Hepatocyte (in vitro differentiated cells): Measurements from ENCODE around the gene PIGQ. TPM values are rescaled to one million over a fixed set of nuclear protein-coding genes. Genes with fewer than 3 reads are reported as not detected.

Experiments used
- DNase-seq: peaks from one replicate; pipeline ENCODE4 v3.0.0-alpha.2; 2016; ENCODE audit warnings: low spot score
- H2AFZ ChIP-seq: fragments of 200-600 bp; sonication (generic); 2 replicates; pipeline ENCODE4 v1.6.0; 2016; ENCODE audit warnings: antibody characterized with exemption, mild to moderate bottlenecking
- H3K27ac ChIP-seq: fragments of 200-600 bp; sonication (generic); 2 replicates; pipeline ENCODE4 v1.5.1; 2016; ENCODE audit warnings: mild to moderate bottlenecking
- H3K27me3 ChIP-seq: fragments of 200-600 bp; sonication (generic); 2 replicates; pipeline ENCODE4 v1.6.1; 2016
- H3K36me3 ChIP-seq: fragments of 200-600 bp; sonication (generic); replicated peaks from 2 replicates; pipeline ENCODE4 v1.5.1; 2016; ENCODE audit warnings: low read depth; ENCODE audit not compliant: insufficient read depth
- H3K4me1 ChIP-seq: fragments of 200-600 bp; sonication (generic); 2 replicates; pipeline ENCODE4 v1.5.1; 2016; ENCODE audit warnings: mild to moderate bottlenecking, moderate library complexity; ENCODE audit not compliant: insufficient read depth
- H3K4me2 ChIP-seq: fragments of 200-600 bp; sonication (generic); 2 replicates; pipeline ENCODE4 v1.6.0; 2016
- H3K4me3 ChIP-seq: fragments of 200-600 bp; sonication (generic); 2 replicates; pipeline ENCODE4 v1.5.1; 2016; ENCODE audit warnings: mild to moderate bottlenecking
- H3K79me2 ChIP-seq: fragments of 200-600 bp; sonication (generic); 2 replicates; pipeline ENCODE4 v1.6.0; 2017; ENCODE audit warnings: mild to moderate bottlenecking
- H3K9me2 ChIP-seq: fragments of 200-600 bp; sonication (generic); replicated peaks from 2 replicates; pipeline ENCODE4 v1.6.0; 2017; ENCODE audit warnings: mild to moderate bottlenecking; ENCODE audit not compliant: insufficient read depth
- H3K9me3 ChIP-seq: fragments of 200-600 bp; sonication (generic); 2 replicates; pipeline ENCODE4 v1.5.1; 2016; ENCODE audit warnings: low read depth, mild to moderate bottlenecking
- H4K20me1 ChIP-seq: fragments of 200-600 bp; sonication (generic); 2 replicates; pipeline ENCODE4 v1.6.0; 2016; ENCODE audit warnings: mild to moderate bottlenecking; ENCODE audit not compliant: insufficient read depth, poor library complexity, severe bottlenecking
- EZH2 ChIP-seq: fragments of 200-600 bp; sonication (generic); IDR thresholded peaks from 2 replicates; pipeline ENCODE4 v1.6.1; 2016; ENCODE audit warnings: antibody characterized with exemption, mild to moderate bottlenecking, borderline replicate concordance
- EZH2phosphoT487 ChIP-seq: fragments of 200-600 bp; sonication (generic); IDR thresholded peaks from one replicate; pipeline ENCODE4 v1.6.1; 2018; ENCODE audit warnings: antibody characterized with exemption, mild to moderate bottlenecking, low read depth, moderate library complexity; ENCODE audit not compliant: unreplicated experiment, severe bottlenecking
- WGBS: methylation state at CpG from one replicate; pipeline ENCODE4 v1.1.6; 2016; ENCODE audit warnings: low lambda C conversion rate; ENCODE audit errors: missing lambda C conversion rate; 5-methylcytosine and 5-hydroxymethylcytosine counted together
- polyA plus RNA-seq: library from polyadenylated mRNA; unstranded; fragments of >200 nt; fragmentation: Nextera tagmentation; extraction: Ambion mirVana; gene quantifications from 2 replicates; pipeline ENCODE4 v1.2.1, GENCODE V29; 2016
- total RNA-seq: library from RNA; depleted of rRNA; stranded (reverse); fragments of >200 nt; gene quantifications from 2 replicates; pipeline ENCODE4 v1.2.3, GENCODE V29; 2014
- TF ChIP-seq, protein P1 (sequence below): fragments of 200-600 bp; sonication (generic); IDR thresholded peaks from 2 replicates; pipeline ENCODE4 v1.5.1; 2016; ENCODE audit warnings: antibody characterized with exemption, mild to moderate bottlenecking; ENCODE audit not compliant: poor library complexity

PIGQ gene
- total and polyA plus RNA-seq, 2 experiments from 2014 or later = 30.0 to 58.6 TPM

DNA sequence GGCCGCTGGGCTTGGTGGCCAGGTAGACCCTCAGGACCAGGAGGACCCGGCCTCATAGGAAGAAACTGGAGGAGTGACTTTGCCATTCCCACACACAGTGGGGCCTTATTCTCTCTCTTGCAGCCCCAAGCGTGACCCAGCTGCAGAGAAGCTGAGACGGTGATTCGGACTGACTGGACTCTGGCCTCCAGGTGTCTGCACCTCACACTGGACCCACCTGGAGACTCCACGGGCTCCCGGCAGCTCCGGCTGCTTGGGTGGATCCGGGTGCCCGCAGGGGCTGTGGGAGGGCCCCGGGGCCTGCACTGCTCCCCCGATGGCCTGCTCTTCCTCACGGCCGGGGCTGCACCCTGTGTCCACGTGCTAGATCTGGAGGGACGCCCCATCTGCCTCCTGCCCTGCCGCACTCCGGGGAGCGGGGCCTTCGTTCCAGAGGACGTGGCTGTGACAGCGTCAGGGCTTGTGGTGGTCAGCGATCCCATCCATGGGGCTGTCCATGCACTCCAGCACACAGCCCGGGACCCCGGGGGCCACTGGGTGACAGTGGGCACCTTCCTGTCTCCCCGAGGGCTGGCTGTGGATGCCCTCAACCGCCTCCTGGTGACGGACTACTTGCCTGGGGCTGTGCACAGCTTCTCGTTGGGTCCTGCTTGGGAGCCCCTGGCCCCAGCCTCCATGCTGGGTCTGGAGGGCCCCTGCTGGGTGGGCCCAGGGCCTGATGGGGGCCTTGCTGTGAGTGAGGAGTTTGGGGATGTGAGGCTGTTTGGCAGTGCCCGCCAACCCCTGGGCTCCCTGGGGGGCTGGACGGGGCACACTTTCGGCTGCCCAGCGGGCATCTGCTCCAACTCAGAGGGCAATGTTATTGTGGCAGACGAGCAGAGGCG lies 2.2 kb upstream of the PIGQ start:
- 95% methylated on average over 34 of the region's 35 CpGs for WGBS
- peak overlapping the region; percentile 66 for H3K4me2 ChIP-seq
- no peak overlapping the region for H3K4me3 ChIP-seq

DNA sequence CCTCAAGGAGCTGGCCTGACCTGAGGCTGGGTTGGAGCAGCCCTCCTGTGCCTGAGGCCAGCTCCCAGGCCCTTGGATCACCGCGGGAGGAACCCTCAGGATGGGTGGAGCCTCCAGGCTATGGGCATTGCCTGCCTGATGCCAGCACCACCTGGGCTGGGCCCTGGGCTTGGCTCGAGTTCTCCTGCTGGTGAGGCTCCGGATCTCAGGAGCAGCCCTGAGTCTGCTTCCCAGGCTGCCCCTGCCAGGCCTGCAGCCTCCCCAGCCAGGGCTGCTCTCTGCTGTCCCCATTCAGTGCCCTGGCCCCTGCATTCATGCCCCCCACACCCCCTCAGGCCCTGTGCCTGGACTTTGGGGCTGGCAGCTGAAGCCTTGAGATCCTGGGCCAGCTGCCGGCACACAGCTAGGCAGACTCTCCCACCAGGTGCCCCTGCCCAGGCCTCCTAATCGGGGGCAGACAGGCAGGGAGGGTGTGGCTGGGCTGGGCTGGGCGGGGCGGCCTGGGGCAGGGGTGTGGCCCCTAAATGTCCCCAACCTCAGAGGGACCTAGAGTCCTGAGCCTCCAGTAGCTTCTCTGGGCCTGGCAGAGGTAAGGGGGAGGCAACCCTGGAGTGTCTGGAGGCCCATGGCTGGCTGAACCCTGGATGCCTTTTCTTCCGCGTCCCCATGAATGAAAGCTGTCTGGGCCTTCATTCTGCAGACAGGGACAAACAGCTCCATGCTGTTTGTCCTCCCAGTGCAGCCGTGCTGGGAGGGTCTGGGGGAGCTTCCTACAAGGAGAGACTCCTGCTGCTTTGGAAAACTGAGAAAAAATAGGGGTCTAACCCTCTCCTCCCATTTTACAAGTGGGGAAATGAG lies 1.1 kb upstream of the PIGQ start:
- Histone ChIP-seq H3K4me3 (no peak overlapping the region), H3K9me3 (no peaks in the 10 kb centered on the region), H2AFZ (no peak overlapping the region), H3K27ac (peak overlapping the region; percentile 87), H3K9me2 (no peaks in the 10 kb centered on the region), H3K4me1 (peaks cover 38% of the 10 kb centered on the region), H3K4me2 (peak overlapping the region; percentile 95), H4K20me1 (no peaks in the 10 kb centered on the region), H3K27me3 (no peaks in the 10 kb centered on the region), H3K36me3 (no peaks in the 10 kb centered on the region), H3K79me2 (peaks cover 13% of the 10 kb centered on the region)
- DNase-seq = no peak
- 82% methylated on average over 11 of the region's 11 CpGs for WGBS
- TF ChIP-seq, protein P1, sequence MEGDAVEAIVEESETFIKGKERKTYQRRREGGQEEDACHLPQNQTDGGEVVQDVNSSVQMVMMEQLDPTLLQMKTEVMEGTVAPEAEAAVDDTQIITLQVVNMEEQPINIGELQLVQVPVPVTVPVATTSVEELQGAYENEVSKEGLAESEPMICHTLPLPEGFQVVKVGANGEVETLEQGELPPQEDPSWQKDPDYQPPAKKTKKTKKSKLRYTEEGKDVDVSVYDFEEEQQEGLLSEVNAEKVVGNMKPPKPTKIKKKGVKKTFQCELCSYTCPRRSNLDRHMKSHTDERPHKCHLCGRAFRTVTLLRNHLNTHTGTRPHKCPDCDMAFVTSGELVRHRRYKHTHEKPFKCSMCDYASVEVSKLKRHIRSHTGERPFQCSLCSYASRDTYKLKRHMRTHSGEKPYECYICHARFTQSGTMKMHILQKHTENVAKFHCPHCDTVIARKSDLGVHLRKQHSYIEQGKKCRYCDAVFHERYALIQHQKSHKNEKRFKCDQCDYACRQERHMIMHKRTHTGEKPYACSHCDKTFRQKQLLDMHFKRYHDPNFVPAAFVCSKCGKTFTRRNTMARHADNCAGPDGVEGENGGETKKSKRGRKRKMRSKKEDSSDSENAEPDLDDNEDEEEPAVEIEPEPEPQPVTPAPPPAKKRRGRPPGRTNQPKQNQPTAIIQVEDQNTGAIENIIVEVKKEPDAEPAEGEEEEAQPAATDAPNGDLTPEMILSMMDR = no peak
- TF ChIP-seq EZH2 (no peak), EZH2phosphoT487 (no peak)

More for the DNA sequence above, 2.2 kb upstream of the PIGQ start:
- no peak for DNase-seq
- H4K20me1 ChIP-seq = no peaks in the 10 kb centered on the region
- no peaks in the 10 kb centered on the region for H3K36me3 ChIP-seq
- no peaks in the 10 kb centered on the region for H3K9me2 ChIP-seq
- H3K9me3 ChIP-seq = no peaks in the 10 kb centered on the region
- H3K27ac ChIP-seq = peak overlapping the region; percentile 68
- H3K79me2 ChIP-seq = peaks cover 13% of the 10 kb centered on the region
- TF ChIP-seq EZH2phosphoT487 (no peak), EZH2 (no peak)
- TF ChIP-seq, protein P1 = no peak
- no peaks in the 10 kb centered on the region for H3K27me3 ChIP-seq
- H2AFZ ChIP-seq = no peak overlapping the region
- H3K4me1 ChIP-seq = peaks cover 38% of the 10 kb centered on the region

DNA sequence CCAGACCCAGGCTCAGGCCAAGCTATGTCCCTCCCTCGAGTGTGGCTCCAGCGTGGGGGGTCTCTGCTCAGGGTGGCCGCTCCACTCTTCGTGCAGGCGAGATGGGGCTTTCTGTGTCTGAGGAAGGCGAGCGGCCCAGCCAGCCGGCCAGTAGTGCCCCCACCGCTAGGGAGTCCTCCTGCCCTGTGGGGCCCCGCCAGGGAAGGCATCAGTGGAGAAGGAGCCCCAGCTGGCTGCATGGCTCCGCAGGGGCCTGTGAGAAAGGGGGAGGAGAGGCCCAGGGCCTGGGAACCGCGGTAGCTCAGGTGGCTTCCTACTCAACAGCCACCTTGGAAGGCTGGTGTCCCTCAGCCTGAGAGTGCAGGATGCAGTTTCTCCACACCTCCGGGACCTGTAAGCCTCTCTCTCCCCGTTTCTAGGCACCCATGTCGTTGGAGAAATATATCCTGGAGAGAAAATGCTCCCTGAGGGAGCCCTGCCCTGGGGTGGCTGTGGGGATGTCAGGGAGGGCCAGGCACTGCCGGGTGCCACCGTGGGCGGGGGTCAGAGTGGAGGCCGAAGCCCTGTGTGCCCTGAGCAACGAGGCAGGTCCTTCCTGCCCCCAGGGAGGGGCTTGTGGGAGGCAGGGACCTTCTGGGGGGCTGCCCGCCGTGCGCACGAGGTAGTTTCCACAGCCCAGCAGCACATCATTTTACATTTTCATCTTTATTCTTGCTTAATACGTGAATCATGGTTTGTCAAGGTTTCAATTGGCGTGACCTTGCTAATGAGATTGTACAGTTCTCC lies 3.3 kb downstream of the PIGQ start:
- WGBS = 91% methylated on average over 27 of the region's 27 CpGs
- Histone ChIP-seq H3K27ac (no peak overlapping the region), H3K9me2 (no peaks in the 10 kb centered on the region), H3K36me3 (no peaks in the 10 kb centered on the region), H4K20me1 (no peaks in the 10 kb centered on the region), H3K27me3 (no peaks in the 10 kb centered on the region), H3K4me3 (no peak overlapping the region), H3K79me2 (peaks cover 13% of the 10 kb centered on the region), H3K9me3 (no peaks in the 10 kb centered on the region), H3K4me1 (peaks cover 9% of the 10 kb centered on the region), H3K4me2 (no peak overlapping the region), H2AFZ (no peak overlapping the region)
- DNase-seq = no peak
- TF ChIP-seq EZH2 (no peak), EZH2phosphoT487 (no peak)
- TF ChIP-seq, protein P1 = no peak
